ENCODE results near the gene ZNF273.

ZNF273 gene

DNA sequence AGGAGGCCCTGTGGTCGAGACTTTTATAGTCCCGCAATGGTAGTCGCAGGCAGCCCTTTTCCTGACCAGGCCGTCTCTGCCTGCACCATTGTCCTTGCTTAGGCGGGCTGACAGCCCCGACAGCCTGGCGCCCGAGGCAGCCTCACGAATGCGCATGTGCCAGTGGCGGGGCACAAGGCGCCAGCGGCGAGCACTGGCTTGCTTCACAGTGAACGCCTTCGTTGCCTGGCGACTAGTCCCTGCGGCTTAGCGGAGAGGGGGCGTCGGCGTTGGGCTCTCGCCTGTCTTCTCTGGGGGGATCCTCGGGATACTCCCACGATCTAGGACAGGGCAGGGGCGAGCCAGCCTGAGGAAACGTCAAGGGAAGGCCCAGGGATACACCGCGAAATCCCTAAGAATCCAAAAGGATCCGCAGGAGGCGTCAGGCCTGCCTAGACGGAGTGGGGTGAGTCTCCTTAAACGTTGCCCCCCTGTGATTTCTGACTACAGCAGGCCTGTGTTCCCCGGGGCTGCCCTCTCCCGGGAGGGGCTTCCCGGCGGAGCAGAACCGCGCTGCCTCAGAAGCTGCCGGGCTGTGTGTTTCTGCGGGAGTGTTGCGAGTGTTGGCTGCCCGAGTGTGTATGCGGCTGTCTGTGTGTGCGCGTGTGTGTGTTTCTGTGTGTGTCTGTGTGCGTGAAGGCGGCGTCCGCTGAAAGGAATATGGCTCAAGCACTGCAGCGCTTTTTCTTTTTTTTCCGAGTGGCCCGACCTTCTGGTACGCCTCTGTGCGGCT is 20.5 kb upstream of the ZNF273 start:
- Histone ChIP-seq H3K79me1 (ENCODE audit: low read length) (no peaks in the 10 kb centered on the region), H3K18ac (ENCODE audit: low read length) (no peak overlapping the region), H3K4me1 (ENCODE audit: control insufficient read depth, low read depth, low read length) (no peaks in the 10 kb centered on the region), H3K23ac (ENCODE audit: low read length) (no peak overlapping the region), H3K36me3 (ENCODE audit: control insufficient read depth, insufficient read depth, low read length) (no peaks in the 10 kb centered on the region), H3K4me2 (ENCODE audit: low read length) (no peak overlapping the region), H3K79me2 (ENCODE audit: control insufficient read depth, insufficient read depth, low read length) (no peaks in the 10 kb centered on the region), H3K4me3 (ENCODE audit: low read length) (no peak overlapping the region), H3K9ac (ENCODE audit: low read length) (no peak overlapping the region), H2BK5ac (ENCODE audit: low read length) (no peak overlapping the region), H2BK120ac (ENCODE audit: low read depth, low read length) (no peak overlapping the region), H2AK5ac (ENCODE audit: low read length) (no peak overlapping the region), H3K27me3 (ENCODE audit: insufficient read depth, low read length, poor library complexity) (no peaks in the 10 kb centered on the region), H3K27ac (ENCODE audit: low read depth, low read length) (no peak overlapping the region), H3K4ac (ENCODE audit: low read depth, low read length) (no peak overlapping the region), H3K56ac (ENCODE audit: low read length) (no peak overlapping the region), H4K8ac (ENCODE audit: low read depth, low read length) (no peak overlapping the region), H2BK15ac (replicated peaks; ENCODE audit: low read depth) (no peak overlapping the region), H4K5ac (ENCODE audit: low read length) (no peak overlapping the region)
- WGBS (ENCODE audit: extremely low coverage, insufficient coverage, low lambda C conversion rate) = no CpG with 5 or more reads among the region's 55 CpGs
- peak; percentile 39 for DNase-seq

DNA sequence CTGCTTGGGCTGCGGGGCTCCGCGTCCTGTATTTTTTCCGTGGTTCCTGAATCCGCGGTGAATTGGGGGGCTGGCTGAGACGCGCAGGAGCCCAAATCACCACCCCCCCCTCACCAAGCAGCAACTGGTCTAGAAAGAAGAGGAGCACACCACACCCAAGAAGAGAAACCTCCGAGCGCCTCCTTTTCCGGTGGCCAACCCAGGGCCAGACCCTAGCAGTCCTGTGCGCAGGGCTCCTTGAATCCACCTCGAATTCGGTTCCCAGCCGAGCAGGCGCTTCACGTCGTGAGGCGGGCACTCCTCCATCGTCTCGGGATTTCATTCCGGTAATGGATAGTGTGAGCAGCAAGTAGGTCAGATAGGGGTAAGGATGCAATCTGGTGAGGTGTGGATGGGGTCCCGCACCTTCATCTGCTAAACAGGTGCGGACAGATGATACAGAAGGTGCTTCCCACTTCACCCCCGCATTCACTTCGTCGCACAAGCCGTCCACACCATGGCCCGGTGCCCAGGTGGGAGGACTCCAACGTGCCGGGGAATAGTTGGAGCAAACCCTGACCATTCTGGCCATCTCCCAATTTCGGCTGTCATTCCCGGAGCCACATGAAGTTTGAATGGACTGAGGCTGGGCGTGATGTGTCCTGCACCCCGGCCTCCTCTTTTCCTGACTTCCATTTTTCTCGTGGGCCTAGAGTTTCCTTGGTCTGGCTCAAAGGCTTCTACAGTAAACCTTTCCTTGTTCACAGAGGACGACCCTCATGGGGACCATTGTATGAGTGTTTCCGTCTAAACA is 19.8 kb upstream of the ZNF273 start:
- no peak overlapping the region for H3K4me2 ChIP-seq (ENCODE audit: low read length)
- DNase-seq = no peak
- no CpG with 5 or more reads among the region's 38 CpGs for WGBS (ENCODE audit: extremely low coverage, insufficient coverage, low lambda C conversion rate)
- no peak overlapping the region for H4K5ac ChIP-seq (ENCODE audit: low read length)
- H3K36me3 ChIP-seq (ENCODE audit: control insufficient read depth, insufficient read depth, low read length) = no peaks in the 10 kb centered on the region
- no peaks in the 10 kb centered on the region for H3K27me3 ChIP-seq (ENCODE audit: insufficient read depth, low read length, poor library complexity)
- no peaks in the 10 kb centered on the region for H3K79me1 ChIP-seq (ENCODE audit: low read length)
- no peak overlapping the region for H3K27ac ChIP-seq (ENCODE audit: low read depth, low read length)
- H3K4me3 ChIP-seq (ENCODE audit: low read length) = no peak overlapping the region
- no peak overlapping the region for H3K18ac ChIP-seq (ENCODE audit: low read length)
- H4K8ac ChIP-seq (ENCODE audit: low read depth, low read length) = no peak overlapping the region
- H3K9ac ChIP-seq (ENCODE audit: low read length) = no peak overlapping the region
- H2AK5ac ChIP-seq (ENCODE audit: low read length) = no peak overlapping the region
- H3K79me2 ChIP-seq (ENCODE audit: control insufficient read depth, insufficient read depth, low read length) = no peaks in the 10 kb centered on the region
- H3K4me1 ChIP-seq (ENCODE audit: control insufficient read depth, low read depth, low read length) = no peaks in the 10 kb centered on the region
- no peak overlapping the region for H3K4ac ChIP-seq (ENCODE audit: low read depth, low read length)
- H2BK15ac ChIP-seq (replicated peaks; ENCODE audit: low read depth) = no peak overlapping the region
- no peak overlapping the region for H2BK5ac ChIP-seq (ENCODE audit: low read length)
- H3K56ac ChIP-seq (ENCODE audit: low read length) = no peak overlapping the region
- no peak overlapping the region for H3K23ac ChIP-seq (ENCODE audit: low read length)
- H2BK120ac ChIP-seq (ENCODE audit: low read depth, low read length) = no peak overlapping the region

DNA sequence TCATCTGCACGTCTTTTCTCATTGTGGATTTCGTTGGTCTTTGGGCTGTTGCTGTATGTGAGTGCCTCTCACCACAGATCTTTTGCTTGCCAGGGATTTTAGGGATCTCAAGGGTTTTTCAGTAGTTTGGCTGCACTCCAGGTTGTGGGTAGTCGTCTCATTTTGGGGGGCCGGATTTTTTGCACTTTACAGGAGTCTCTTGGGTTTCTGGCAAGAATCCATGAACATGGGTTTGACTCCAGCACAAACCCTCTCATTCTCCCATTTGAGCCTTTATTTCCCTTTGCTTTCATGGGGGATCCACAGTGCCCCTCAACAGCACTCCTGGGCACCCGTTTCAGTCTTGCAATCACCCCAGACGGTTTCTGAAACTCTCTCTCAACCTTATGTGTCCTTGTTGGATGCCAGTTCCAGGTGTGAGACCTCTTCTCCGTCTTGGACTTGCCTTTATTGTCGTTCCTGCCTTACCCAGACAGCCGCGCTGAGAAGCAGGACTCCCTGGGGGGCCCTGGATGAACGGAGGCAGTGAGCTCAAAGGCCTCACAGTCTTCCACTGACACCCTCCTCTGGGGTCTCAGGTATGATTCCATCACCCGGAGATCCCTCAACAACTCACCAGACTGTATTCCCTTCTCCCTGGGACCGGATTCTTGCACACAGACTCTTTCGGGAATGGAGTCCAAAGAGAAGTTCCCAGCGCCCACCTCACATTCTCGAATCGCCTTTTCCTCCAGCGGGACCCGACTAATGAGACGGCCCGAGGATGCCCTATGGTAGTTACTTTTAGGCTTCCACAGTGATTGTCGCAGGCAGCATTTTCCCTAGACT is 18.8 kb upstream of the ZNF273 start:
- no peaks in the 10 kb centered on the region for H3K79me1 ChIP-seq (ENCODE audit: low read length)
- no peak overlapping the region for H2BK15ac ChIP-seq (replicated peaks; ENCODE audit: low read depth)
- no CpG with 5 or more reads among the region's 22 CpGs for WGBS (ENCODE audit: extremely low coverage, insufficient coverage, low lambda C conversion rate)
- no peak overlapping the region for H3K4me3 ChIP-seq (ENCODE audit: low read length)
- H4K8ac ChIP-seq (ENCODE audit: low read depth, low read length) = no peak overlapping the region
- no peak overlapping the region for H2BK5ac ChIP-seq (ENCODE audit: low read length)
- H3K27me3 ChIP-seq (ENCODE audit: insufficient read depth, low read length, poor library complexity) = peaks cover 2% of the 10 kb centered on the region
- H4K5ac ChIP-seq (ENCODE audit: low read length) = no peak overlapping the region
- no peaks in the 10 kb centered on the region for H3K4me1 ChIP-seq (ENCODE audit: control insufficient read depth, low read depth, low read length)
- H3K18ac ChIP-seq (ENCODE audit: low read length) = no peak overlapping the region
- H2BK120ac ChIP-seq (ENCODE audit: low read depth, low read length) = no peak overlapping the region
- H2AK5ac ChIP-seq (ENCODE audit: low read length) = no peak overlapping the region
- H3K9ac ChIP-seq (ENCODE audit: low read length) = no peak overlapping the region
- H3K56ac ChIP-seq (ENCODE audit: low read length) = no peak overlapping the region
- no peaks in the 10 kb centered on the region for H3K79me2 ChIP-seq (ENCODE audit: control insufficient read depth, insufficient read depth, low read length)
- no peak overlapping the region for H3K4ac ChIP-seq (ENCODE audit: low read depth, low read length)
- H3K27ac ChIP-seq (ENCODE audit: low read depth, low read length) = no peak overlapping the region
- no peaks in the 10 kb centered on the region for H3K36me3 ChIP-seq (ENCODE audit: control insufficient read depth, insufficient read depth, low read length)
- DNase-seq = no peak
- H3K4me2 ChIP-seq (ENCODE audit: low read length) = no peak overlapping the region
- H3K23ac ChIP-seq (ENCODE audit: low read length) = no peak overlapping the region

DNA sequence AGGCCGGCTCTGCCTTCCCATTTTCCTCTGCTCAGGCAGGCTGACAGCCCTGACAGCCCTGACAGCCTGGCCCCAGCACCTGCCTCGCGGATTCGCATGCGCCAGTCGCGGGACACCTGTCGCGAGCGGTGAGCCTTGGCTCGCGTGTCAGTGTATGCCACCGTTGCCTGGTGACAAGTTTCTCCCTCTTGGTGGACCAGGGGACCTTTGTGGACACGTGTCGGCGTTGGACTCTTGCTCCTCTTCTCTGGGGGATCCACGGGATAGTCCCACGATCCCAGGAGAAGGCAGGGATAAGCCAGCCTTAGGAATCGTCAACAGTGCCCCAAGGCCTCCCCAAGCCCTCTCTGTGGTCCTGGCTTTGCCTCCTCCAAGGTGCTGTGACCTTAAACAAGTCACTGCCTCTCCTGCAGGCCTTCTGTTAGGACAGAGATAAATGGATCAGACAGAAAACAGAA is 18.1 kb upstream of the ZNF273 start:
- Histone ChIP-seq H3K23ac (ENCODE audit: low read length) (no peak overlapping the region), H3K27ac (ENCODE audit: low read depth, low read length) (no peak overlapping the region), H3K36me3 (ENCODE audit: control insufficient read depth, insufficient read depth, low read length) (no peaks in the 10 kb centered on the region), H3K79me1 (ENCODE audit: low read length) (no peaks in the 10 kb centered on the region), H3K4me3 (ENCODE audit: low read length) (no peak overlapping the region), H3K79me2 (ENCODE audit: control insufficient read depth, insufficient read depth, low read length) (no peaks in the 10 kb centered on the region), H3K4ac (ENCODE audit: low read depth, low read length) (no peak overlapping the region), H3K18ac (ENCODE audit: low read length) (no peak overlapping the region), H2BK120ac (ENCODE audit: low read depth, low read length) (no peak overlapping the region), H4K8ac (ENCODE audit: low read depth, low read length) (no peak overlapping the region), H3K4me2 (ENCODE audit: low read length) (no peak overlapping the region), H3K9ac (ENCODE audit: low read length) (no peak overlapping the region), H3K56ac (ENCODE audit: low read length) (no peak overlapping the region), H3K27me3 (ENCODE audit: insufficient read depth, low read length, poor library complexity) (peaks cover 8% of the 10 kb centered on the region), H2BK15ac (replicated peaks; ENCODE audit: low read depth) (no peak overlapping the region), H2BK5ac (ENCODE audit: low read length) (no peak overlapping the region), H3K4me1 (ENCODE audit: control insufficient read depth, low read depth, low read length) (no peaks in the 10 kb centered on the region), H4K5ac (ENCODE audit: low read length) (no peak overlapping the region), H2AK5ac (ENCODE audit: low read length) (no peak overlapping the region)
- DNase-seq = no peak
- no CpG with 5 or more reads among the region's 19 CpGs for WGBS (ENCODE audit: extremely low coverage, insufficient coverage, low lambda C conversion rate)

DNA sequence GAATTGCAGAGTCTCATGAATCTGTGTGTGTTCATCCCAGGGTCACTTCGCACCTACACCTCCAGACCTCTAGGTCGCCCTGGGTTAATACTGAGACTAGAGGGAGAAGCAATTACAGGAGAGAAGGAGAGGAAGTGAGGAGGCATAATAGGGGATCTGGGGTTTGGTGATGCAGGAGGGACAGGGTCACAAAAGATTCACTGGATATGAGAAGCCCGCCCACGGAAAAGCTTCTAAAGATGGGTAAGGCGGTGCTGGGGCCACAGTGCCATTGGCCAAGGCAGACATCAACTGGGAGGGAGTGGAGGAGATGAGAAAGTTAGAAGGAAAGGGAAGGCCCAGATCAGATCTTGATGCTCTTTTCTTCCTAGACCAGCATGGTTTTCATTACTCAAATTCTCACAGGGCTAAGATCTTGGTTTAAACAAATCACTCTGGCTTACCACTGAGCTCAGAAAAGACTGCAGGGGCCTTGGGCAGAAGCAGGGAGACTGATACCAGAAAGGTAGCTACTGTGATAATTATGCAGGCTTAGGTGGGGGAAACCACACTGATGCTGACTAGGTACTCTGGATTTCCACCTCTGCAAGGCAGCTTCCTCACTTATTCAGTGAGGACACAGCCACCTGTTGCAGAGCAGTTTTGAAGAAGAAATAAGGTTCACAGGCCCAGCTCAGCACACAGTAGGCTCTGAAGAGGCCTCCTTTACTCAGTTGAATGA is 17.4 kb upstream of the ZNF273 start:
- DNase-seq = no peak
- Histone ChIP-seq H3K79me2 (ENCODE audit: control insufficient read depth, insufficient read depth, low read length) (no peaks in the 10 kb centered on the region), H3K4ac (ENCODE audit: low read depth, low read length) (no peak overlapping the region), H3K9ac (ENCODE audit: low read length) (no peak overlapping the region), H2BK120ac (ENCODE audit: low read depth, low read length) (no peak overlapping the region), H4K5ac (ENCODE audit: low read length) (no peak overlapping the region), H3K56ac (ENCODE audit: low read length) (no peak overlapping the region), H2BK5ac (ENCODE audit: low read length) (no peak overlapping the region), H2AK5ac (ENCODE audit: low read length) (no peak overlapping the region), H3K27ac (ENCODE audit: low read depth, low read length) (no peak overlapping the region), H2BK15ac (replicated peaks; ENCODE audit: low read depth) (no peak overlapping the region), H3K23ac (ENCODE audit: low read length) (no peak overlapping the region), H3K4me1 (ENCODE audit: control insufficient read depth, low read depth, low read length) (no peaks in the 10 kb centered on the region), H4K8ac (ENCODE audit: low read depth, low read length) (no peak overlapping the region), H3K4me2 (ENCODE audit: low read length) (no peak overlapping the region), H3K36me3 (ENCODE audit: control insufficient read depth, insufficient read depth, low read length) (no peaks in the 10 kb centered on the region), H3K4me3 (ENCODE audit: low read length) (no peak overlapping the region), H3K27me3 (ENCODE audit: insufficient read depth, low read length, poor library complexity) (peaks cover 10% of the 10 kb centered on the region), H3K79me1 (ENCODE audit: low read length) (no peaks in the 10 kb centered on the region), H3K18ac (ENCODE audit: low read length) (no peak overlapping the region)
- WGBS (ENCODE audit: extremely low coverage, insufficient coverage, low lambda C conversion rate) = no CpG with 5 or more reads among the region's 5 CpGs
